ENCODE data around the gene KCTD15.

The KCTD15 gene

DNA sequence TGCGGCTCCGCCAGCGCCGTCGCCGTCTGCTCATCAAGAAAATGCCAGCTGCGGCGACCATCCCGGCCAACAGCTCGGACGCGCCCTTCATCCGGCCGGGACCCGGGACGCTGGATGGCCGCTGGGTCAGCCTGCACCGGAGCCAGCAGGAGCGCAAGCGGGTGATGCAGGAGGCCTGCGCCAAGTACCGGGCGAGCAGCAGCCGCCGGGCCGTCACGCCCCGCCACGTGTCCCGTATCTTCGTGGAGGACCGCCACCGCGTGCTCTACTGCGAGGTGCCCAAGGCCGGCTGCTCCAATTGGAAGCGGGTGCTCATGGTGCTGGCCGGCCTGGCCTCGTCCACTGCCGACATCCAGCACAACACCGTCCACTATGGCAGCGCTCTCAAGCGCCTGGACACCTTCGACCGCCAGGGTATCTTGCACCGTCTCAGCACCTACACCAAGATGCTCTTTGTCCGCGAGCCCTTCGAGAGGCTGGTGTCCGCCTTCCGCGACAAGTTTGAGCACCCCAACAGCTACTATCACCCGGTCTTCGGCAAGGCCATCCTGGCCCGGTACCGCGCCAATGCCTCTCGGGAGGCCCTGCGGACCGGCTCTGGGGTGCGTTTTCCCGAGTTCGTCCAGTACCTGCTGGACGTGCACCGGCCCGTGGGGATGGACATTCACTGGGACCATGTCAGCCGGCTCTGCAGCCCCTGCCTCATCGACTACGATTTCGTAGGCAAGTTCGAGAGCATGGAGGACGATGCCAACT lies 24.4 kb upstream of the KCTD15 start:
- no peak for DNase-seq

DNA sequence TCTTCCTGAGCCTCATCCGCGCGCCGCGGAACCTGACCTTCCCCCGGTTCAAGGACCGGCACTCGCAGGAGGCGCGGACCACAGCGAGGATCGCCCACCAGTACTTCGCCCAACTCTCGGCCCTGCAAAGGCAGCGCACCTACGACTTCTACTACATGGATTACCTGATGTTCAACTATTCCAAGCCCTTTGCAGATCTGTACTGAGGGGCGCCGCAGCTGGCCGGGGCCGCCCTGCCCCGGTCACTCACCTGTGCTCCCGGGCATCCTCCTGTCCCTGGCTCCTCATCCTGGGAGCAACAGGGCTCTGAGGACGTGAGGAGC lies 23.9 kb upstream of the KCTD15 start:
- DNase-seq, result no peak

DNA sequence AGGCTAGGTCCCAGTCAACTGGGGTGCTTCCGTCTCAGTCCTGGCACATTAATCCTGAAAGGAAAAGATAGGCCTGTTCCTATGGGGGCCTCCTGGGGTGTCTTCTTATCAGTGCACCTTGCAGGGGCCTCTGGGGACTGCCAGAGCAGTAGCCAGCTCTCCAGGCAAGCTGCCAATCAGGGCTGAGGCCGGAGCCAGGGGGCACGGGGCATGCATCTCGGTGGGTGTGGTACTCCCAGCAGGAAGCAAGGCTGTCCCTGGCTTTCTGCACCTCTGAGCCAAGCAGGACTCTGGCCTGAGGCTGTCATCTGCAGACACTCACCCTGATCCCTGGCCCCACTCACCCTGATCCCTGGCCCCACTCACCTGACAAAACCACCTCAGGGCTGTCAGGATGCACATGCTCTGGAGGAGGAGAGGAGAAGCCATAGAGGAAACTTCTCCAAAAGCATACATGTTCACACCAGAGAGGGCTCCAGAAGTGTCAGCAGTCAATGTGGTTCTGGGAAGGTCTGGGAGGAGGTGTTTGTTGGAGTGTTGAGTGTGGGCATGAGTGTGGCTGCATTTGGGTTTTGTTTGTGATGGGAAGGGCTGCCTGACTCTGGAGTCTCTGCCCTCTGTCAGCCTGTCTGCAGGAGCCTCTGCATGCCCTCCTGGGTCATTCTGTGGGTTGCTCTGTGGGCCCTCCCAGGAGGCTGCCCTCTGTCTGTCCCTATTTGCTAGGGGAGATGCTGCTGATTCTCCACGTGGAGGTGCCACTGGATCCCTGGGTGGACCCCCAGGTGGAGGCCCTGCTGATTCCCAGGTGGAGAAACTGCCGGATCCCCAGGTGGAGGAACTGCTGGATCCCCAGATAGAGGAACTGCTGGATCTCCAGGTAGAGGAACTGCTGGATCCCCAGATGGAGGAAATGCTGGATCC lies 22.7 kb upstream of the KCTD15 start:
- DNase-seq, result no peak

DNA sequence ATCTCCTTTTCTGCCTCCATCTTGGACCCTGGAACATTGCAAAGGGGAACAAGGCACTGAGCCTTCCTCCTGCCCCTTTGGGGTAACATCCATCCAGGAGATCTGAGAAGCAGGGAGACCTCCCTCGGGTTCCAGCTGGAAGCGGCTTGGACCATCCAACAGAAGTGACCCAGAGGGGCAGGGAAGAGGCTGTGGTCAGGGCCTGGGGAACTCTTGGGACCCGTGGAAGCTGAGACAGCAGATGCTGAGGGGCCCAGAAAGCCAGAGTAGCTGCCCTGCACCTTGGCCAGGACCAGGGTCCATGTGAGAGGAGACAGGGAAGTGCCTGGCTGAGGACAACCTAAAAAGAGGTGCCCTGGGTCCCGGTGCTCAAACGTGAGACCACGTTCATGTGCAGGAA lies 21.9 kb upstream of the KCTD15 start:
- no peak for DNase-seq

DNA sequence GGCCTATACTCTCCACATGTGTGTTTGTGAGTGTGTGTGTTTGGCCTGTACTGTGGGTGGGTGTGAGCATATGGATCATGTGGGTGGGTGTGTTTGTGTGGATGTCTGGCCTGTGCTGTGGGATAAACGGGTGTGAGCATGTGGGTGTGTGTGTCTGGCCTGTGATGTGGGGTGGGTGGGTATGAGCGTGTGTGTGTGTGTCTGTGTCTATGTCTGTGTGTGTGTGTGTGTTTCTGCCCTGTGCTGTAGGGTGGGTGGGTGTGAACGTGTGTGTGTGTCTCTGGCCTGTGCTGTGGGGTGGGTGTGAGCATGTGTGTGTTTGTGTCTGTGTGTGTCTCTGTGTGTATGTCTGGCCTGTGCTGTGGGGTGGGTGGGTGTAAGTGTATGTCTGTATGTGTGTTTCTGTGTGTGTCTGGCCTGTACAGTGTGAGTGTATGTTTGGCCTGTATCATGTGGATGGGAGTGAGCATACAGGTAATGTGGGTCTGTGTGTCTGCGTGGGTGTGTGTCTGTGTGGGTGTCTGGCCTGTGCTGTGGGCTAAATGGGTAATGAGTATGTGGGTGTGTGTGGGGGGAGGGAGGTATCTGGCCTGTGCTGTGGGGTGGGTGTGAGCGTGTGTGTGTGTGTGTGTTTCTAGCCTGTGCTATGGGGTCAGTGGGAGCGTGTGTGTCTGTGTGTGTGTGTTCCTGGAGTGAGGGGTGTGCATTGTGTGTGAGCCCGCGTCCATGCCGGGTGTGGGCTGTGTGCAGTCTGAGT lies 20.8 kb upstream of the KCTD15 start:
- no peak for DNase-seq

DNA sequence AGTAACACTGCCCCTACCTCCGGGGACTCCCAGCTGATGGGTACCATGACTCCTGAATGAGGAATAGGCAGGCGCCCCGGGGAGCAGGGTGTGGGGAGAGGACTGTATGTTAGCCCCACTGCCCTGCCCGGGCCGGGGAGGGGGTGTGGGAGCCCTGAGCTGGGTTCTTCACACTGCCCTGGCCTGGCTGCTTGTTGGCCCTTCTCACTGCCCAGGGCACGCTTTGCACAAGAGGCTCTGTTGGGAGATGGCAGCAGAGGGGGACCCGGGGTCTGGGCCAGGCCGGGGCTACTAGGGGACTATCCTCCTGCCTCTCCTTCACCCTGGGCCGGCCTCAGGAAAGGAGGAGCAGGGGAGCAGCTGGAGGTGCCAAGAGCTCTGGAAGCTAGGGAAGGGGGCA lies 19.3 kb upstream of the KCTD15 start:
- DNase-seq, result no peak

DNA sequence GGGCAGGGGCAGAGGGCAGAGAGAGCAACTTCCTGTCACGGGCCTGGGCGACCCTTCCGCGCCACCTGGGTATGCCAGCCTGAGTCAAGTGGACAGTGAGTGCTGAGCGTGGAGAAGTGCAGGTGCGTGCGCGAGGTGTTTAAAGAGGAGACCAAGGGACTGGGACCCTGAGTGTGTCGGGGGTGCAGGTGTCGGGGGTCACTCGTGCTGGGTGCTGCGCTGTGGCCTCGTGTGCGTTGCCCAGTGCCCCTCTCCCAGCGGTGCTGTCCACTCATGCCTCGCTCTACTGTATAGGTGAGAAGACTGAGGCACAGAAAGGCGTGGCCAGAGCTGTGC lies 18.9 kb upstream of the KCTD15 start:
- no peak for DNase-seq

DNA sequence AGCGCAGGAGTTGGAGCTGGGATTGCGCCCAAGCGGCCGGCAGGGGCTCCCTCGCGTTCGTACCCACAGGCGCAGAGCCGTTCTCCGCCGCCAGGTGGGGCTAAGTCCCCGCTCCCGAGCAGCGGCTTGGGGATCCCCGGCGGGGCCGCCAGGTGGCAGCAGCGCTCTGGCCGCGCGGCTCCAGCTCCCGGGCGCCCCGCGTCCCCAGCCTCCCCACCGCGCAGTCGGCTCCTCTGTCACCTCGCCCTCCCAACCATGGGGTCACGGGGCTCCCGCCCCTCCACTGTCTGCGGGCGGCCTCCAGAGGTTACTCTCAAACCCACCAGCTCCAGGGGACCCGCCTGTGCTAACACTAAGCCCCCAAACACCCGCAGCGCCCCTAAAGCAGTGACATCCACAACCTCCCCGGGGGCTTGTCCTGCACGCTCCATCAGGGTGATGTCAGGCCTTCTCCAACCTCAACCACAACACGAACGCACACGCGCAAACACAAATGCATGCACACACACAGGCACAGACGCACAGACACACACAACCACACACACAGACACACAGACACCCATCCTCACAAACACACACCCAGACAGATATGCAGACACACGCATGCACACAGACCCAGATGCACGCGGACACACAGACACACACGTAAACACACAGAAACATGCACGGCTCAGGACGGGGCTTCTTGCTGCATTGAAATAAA lies 18.4 kb upstream of the KCTD15 start:
- peak; percentile 92 for DNase-seq

DNA sequence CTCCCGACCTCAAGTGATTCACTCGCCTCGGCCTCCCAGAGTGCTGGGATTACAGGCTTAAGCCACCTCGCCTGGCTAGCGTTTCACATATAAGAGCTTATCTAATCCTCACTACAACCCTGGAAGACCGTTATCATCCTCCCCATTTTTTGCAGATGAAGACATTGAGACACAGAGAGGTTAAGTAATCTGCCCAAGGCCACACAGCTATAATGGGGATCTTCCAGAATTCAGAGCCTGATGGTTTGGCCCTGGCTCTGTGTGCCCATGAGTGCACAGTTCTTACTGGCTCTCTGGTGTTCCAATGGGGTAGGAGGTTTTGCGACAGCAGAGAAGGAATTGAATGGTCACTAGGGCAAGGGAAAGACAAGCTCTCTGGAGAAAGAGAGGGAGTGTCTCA lies 16.8 kb upstream of the KCTD15 start:
- no peak for DNase-seq

DNA sequence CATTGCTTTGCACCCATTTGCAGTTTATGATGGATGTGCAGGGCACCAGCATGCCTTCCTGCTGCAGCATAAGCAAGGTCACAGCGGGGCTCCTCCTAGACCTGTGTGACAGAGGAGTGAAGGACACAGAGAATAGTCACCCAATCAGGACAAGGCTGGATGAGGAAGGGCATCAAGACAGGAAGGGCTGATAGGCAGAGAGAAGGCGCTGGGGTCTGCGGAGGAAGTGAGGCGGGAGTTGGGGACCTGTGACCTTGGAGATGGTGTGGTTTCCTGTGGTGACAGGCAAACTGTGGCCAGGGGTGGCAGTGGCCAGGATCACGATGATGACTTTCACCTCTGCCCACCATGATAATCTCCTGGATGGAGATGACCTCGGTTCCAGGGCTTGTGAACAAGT lies 16.4 kb upstream of the KCTD15 start:
- DNase-seq, result no peak

DNA sequence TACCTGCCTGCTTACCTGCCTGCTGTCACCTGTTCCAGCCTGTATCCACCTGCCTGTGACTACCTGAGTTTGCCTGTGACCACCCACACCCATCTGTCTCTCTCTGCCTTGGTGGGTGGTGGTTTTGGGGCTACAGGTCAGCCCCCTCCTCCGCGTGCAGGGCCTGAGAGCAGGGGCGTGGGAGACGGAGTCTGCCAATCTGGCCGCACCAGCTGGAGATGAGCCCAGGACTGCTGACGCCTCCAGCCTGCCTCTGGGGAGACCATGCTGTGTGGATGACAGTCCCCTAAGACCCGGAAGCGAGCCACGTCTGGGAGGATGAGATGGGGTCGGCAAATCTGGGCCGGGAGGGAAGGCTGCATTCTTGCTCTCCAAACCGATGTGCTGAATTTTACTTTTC lies 15.9 kb upstream of the KCTD15 start:
- no peak for DNase-seq

DNA sequence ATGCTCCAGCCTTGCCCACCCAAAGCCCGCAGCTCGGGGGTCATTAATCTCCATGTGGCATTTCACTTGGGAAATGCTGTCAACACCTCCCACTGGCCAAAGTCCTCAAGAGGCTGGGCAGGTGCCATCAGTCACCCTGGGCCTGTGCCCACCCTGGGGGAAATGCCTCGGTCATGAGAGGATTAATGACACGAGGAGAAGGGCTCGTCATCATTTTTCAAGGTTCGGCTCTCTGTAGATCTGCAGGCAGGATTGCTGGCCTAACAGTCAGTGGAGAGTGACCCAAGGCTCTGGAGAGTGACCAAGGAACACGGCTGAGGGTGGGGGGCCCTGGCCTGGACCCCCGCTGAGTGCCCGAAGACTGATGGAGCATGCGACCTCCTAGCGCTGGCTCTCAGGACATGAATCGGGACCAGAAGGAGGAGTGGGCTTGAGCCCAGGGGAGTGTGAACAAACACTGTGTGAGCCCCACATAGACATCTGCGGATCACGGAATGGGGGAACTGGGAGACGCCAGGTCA lies 15.2 kb upstream of the KCTD15 start:
- no peak for DNase-seq

DNA sequence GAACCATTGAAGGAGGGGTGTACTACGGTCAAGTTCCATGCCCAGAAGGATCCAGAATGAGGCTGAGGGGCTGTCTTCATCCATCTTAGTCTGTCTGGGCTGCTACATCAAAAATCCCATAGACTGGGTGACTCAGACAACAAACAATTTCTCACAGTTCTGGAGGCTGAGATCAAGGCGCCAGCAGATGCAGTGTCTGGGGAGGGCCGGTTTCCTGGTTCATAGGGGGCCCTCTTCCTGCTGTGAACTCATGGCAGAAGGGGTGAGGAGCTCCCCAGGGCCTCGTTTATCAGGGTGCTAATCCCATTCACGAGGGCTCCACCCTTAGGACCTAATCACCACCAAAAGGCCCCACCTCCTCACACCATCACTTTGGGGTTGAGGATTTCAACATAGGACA lies 14.7 kb upstream of the KCTD15 start:
- no peak for DNase-seq

DNA sequence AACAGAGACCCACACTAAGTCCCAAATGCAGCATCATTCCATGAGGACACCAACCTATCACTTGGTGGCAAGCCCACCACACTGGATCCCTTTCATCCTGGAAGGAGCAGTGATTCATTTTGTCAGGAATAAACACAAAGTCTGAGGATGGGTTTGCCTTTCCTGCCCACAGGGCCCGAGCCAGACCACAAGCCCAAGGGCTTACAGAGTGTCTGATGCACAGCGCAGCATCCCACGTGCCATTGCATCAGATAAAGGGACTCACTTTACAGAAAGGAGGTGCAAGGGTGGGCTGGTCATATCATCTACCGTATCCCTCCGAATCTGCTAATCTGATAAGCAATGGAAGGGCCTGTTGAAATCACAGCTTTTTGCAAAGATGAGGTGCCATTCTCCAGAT lies 12.2 kb upstream of the KCTD15 start:
- no peak for DNase-seq

DNA sequence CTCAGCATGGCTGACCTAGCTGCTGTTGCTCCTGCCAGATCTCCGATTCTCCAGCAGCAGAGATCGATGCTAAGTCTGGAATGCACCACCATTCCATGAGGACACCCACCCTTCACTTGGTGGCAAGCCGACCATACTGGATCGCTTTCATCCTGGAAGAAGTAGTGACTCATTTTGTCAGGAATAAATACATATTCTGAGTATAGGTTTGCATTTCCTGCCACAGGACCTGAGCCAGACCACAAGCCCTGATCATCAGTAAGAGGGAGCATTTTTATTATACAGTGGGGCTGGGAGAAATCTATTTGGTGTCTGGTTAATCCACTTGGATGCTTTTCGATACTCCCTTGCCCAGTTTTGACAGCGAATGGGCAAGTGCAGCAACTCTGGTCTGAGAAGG lies 10.9 kb upstream of the KCTD15 start:
- no peak for DNase-seq

DNA sequence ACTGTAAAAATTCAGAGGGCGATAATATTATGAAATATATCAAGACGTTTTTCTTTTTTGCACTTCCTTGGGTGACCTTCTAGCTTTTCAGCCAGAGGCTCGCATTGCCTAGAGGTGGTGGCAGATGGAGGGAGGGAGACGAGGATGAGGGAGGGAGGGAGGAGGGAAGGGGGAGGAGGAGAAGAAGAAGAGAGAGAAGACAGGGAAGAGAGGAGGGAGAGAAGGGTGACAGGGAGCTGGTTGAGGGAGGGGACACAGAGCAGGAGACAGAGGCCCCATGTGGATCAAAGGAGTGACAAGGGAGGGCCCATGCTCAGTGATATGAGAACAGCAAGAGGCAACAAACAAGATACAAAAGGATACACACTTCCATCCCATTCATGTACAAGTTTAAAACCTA lies 8.0 kb upstream of the KCTD15 start:
- DNase-seq, result no peak

DNA sequence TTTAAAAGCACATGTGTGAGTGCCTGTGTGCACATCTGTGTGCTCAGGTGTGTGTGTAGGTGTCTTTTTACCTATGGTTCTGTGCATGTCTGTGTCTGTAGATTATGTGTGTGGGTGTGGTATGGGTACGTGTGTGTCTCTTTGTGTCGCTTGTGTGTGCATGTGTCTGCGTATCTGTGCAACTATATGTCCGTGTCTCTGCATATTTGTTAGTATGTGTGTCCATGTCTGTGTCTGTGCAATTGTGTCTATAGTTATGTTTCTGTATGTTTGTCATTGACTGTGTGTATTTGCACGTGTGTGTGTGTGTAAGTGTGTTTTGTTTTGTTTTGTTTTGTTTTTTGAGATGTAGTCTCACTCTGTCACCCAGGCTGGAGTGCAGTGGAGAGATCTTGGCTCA lies 7.3 kb upstream of the KCTD15 start:
- no peak for DNase-seq

DNA sequence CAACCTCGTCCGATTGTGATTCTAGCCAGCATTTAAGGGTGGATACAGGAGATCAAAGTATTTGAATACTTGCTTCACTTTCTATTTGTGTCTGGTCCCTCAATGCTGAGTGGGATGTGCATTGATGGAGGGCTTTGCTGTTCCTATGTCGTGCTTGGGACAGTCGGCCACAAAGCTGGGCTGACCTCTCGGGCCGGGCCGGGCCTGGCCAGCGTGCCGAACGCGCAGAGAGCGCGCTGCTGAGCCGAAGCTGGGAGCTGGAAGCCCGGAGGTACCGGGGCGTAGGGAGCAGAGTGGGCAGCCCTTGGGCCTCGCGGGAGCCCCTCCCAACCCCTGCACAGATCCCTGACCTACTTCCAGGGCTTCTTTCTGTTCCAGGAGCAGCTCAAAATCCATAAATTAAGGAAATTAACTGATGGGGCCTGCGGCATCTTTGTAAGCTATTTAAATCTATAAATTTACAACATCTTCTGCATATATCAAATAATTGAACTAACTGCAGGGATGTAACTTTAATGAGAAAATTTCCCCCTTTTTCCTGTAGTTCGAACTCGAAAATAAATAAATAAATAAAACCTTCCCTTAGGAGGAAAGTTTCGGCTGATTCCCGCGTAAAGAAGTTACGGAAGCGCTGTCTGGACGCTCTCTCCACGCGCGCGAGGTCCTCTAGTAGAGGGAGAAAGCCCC lies 1.8 kb upstream of the KCTD15 start:
- no peak for DNase-seq

DNA sequence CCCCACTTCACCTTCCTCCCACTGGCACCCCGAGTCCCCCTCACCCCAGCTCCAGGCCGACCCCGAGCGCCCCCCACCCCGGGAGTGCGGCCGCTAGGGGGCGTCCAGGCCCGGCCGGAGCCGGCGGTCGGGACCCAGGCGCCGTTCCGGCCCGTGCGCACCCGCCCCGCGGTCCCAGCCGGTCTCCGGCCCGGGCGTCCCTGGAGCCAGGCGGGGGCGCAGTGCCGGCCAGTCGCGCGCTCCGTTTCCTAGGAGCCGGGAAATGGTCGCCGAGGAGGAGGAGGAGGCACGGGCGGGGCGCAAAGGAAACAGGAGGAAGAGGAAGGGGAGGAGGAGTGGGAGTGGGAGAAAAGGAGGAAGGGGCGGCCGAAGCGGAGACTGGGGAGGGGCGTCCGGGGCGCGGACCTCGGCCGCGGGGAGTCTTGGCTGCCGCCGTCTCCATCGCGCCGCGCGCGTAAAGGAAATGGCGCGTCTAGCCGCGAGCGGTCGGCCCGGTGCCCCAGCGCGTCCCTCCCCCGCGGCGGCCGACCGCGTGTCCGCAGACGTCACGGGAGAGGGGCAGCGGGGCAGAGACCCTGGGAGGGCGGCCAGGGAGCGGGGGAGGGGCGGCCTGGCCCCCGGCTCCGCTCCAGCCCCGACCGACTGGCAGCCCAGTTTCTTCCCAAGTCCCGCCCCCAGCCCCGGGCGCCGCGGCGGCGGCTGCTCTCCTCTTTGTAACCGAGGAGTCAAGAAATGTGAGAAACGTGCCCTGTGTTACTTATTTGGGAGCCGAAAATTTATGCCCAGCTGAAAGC lies 1.1 kb upstream of the KCTD15 start:
- peak; percentile 77 for DNase-seq

DNA sequence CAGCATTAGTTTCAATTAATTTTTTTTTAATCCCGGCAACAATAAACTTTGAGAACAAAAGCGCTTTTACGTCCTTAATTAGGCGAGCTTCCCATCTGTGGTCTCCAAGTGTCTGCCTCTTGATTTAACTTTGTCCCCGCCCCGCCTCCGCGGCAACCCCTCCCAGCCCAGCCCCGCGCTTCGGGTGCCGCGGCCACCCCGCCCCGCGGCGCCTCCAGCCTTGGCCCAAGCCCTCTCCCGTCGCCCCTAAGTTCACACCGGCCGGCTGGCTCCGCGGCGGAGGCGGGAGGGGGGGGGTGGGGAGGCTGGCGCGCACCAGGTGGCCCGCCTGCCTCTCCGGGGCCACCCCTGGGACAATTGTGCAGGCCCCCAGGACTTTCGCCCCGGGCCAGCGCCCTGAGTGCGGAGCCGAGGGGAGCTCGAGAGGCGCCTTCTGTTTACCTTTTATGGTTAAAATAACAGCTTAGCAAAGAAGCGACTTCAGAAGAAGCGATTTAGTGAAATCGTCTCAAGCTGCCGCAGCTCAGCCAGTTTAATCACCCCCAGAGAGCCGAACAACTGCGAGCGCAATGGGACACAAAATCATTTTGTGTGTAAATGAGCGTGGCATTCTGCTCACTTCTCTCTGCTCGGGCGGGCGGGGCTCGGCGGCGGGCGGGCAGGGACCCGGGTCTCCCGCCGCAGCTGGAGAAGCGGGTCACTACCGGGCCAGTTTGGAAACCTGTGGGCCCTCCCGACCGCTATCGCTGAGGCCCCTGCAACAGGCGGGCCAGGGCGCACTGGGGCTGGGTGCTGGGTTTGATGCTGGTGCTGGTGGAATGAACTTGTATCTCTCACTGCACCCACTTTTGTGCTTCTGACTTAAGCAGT lies 1.4 kb downstream of the KCTD15 start:
- peak; percentile 53 for DNase-seq

All from activated CD4-positive, alpha-beta T cell treated with anti-CD3 and anti-CD28 coated beads, Interleukin-2, Interleukin-6, amounts not matched to agents 100 ng/mL and 50 ng/mL, durations not matched to agents 16 hours and 8 hours (primary cell).